Camera-type eye (tissue), 1 donor: ENCODE data around the gene MAGEB10. TPM values are rescaled to one million over a fixed set of nuclear protein-coding genes. Genes with fewer than 3 reads are reported as not detected.

Source experiments
- total RNA-seq: library from RNA; depleted of rRNA; stranded (reverse); fragments of >200 nt; gene quantifications from one replicate; pipeline ENCODE4 v1.2.3, GENCODE V29; 2014

The MAGEB10 gene
- total RNA-seq: not detected

GRCh38 chrX:27807690-27808089 is at the start of gene MAGEB10:
TSS of gene MAGEB10 (plus strand) at chrX:27807990. CDS start at chrX:27821307, 13,317 bp downstream.

Other genes with a start within 250 kb of the MAGEB10 start
- not detected for gene DCAF8L2, start 217.6 kb upstream of the MAGEB10 start, total RNA-seq
- not detected for gene DCAF8L1, start 173.5 kb downstream of the MAGEB10 start, total RNA-seq